Activated T-cell treated with anti-CD3 and anti-CD28 coated beads for 4 hours (primary cell): Measurements from ENCODE around the gene MED16.
"Not testable (repeated sequence)": the region's sequence is repeated elsewhere in the genome, so short reads cannot be mapped to it uniquely, and the experiment has no call there.

ENCODE experiments used
- DNase-seq: peaks from one replicate; pipeline ENCODE4 v3.0.0-alpha.2; 2020

The MED16 gene

GRCh38 chr19:852136-853013 lies 40.6 kb downstream of the MED16 start, which contains the start of gene ELANE:
Gene ELANE (plus strand): TSS chr19:852303. CDS start chr19:852329, 26 bp downstream.
- no peak for DNase-seq

GRCh38 chr19:850979-851335 lies 42.0 kb downstream of the MED16 start:
- DNase-seq, result no peak

GRCh38 chr19:850221-850978 lies 42.6 kb downstream of the MED16 start:
- no peak for DNase-seq

GRCh38 chr19:849195-849594 lies 43.8 kb downstream of the MED16 start:
- not testable (repeated sequence) for DNase-seq

GRCh38 chr19:848386-848921 lies 44.5 kb downstream of the MED16 start:
- DNase-seq, result no peak

GRCh38 chr19:845707-846521 lies 47.1 kb downstream of the MED16 start:
- no peak for DNase-seq

GRCh38 chr19:844546-844971 lies 48.4 kb downstream of the MED16 start:
- no peak for DNase-seq

- DNase-seq, result no peak
These were observed 49.0 kb downstream of the MED16 start for GRCh38 chr19:843836-844545.

GRCh38 chr19:843180-843835 lies 49.7 kb downstream of the MED16 start:
- DNase-seq, result no peak

GRCh38 chr19:842802-843179 lies 50.2 kb downstream of the MED16 start:
- not testable (repeated sequence) for DNase-seq

GRCh38 chr19:840519-841206 lies 52.3 kb downstream of the MED16 start, which contains the start of gene PRTN3:
Gene PRTN3 (plus strand): TSS chr19:840999. CDS start chr19:841009, 10 bp downstream.
- no peak for DNase-seq

GRCh38 chr19:835210-835810 lies 57.7 kb downstream of the MED16 start:
- no peak for DNase-seq

GRCh38 chr19:834216-834615 lies 58.8 kb downstream of the MED16 start:
- no peak for DNase-seq

GRCh38 chr19:831407-832369 lies 61.3 kb downstream of the MED16 start:
- no peak for DNase-seq

- DNase-seq, result no peak
These were observed 63.7 kb downstream of the MED16 start for GRCh38 chr19:829129-829758.

GRCh38 chr19:827710-828321 lies 65.2 kb downstream of the MED16 start, which contains the start of gene AZU1:
Gene AZU1 (plus strand): TSS chr19:827837. CDS start chr19:827847, 10 bp downstream.
- no peak for DNase-seq

- no peak for DNase-seq
These were observed 65.7 kb downstream of the MED16 start for GRCh38 chr19:827314-827709.
